GM20431 (cell line): Measurements from ENCODE around the gene EDN3.

Experiments used
- in situ Hi-C: fragments of 300-500 bp; cut with MseI, MboI; formaldehyde crosslinking; loops from one replicate; pipeline ENCODE4 v1.15.0; 2020; ENCODE audit warnings: low sequenced_read_pairs; ENCODE audit not compliant: unreplicated experiment

EDN3 gene

GRCh38 chr20:59300333-59301081 lies at the start of gene EDN3:
Gene EDN3, plus strand, starts transcription at chr20:59300611. Its CDS starts 202 bp downstream, at chr20:59300813.
- in situ Hi-C loops, result no loop called here

GRCh38 chr20:59253325-59253724 lies 47.1 kb upstream of the EDN3 start:
- in situ Hi-C loops, result no loop called here

GRCh38 chr20:59253779-59254319 lies 46.6 kb upstream of the EDN3 start:
- in situ Hi-C loops, result no loop called here

GRCh38 chr20:59255256-59255655 lies 45.2 kb upstream of the EDN3 start:
- in situ Hi-C loops, result no loop called here

GRCh38 chr20:59258221-59258621 lies 42.2 kb upstream of the EDN3 start:
- in situ Hi-C loops, result no loop called here

- in situ Hi-C loops, result no loop called here
These were observed 40.5 kb upstream of the EDN3 start for GRCh38 chr20:59259946-59260345.

GRCh38 chr20:59265298-59265697 lies 35.1 kb upstream of the EDN3 start:
- in situ Hi-C loops, result no loop called here

- in situ Hi-C loops, result no loop called here
These were observed 31.5 kb upstream of the EDN3 start for GRCh38 chr20:59268870-59269269.

GRCh38 chr20:59269411-59270025 lies 30.9 kb upstream of the EDN3 start:
- in situ Hi-C loops, result no loop called here

- in situ Hi-C loops, result no loop called here
These were observed 30.0 kb upstream of the EDN3 start for GRCh38 chr20:59270380-59270779.

- in situ Hi-C loops, result no loop called here
These were observed 26.6 kb upstream of the EDN3 start for GRCh38 chr20:59273739-59274357.

GRCh38 chr20:59276938-59277337 lies 23.5 kb upstream of the EDN3 start:
- in situ Hi-C loops, result no loop called here

- in situ Hi-C loops, result no loop called here
These were observed 15.9 kb upstream of the EDN3 start for GRCh38 chr20:59284470-59284869.

- in situ Hi-C loops, result no loop called here
These were observed 10.4 kb upstream of the EDN3 start for GRCh38 chr20:59289994-59290393.

- in situ Hi-C loops, result no loop called here
These were observed 8.5 kb upstream of the EDN3 start for GRCh38 chr20:59291740-59292383.

GRCh38 chr20:59295531-59295930 lies 4.9 kb upstream of the EDN3 start:
- in situ Hi-C loops, result no loop called here

- in situ Hi-C loops, result no loop called here
These were observed 2.7 kb upstream of the EDN3 start for GRCh38 chr20:59297686-59298085.

GRCh38 chr20:59299945-59300332 lies 472 bp upstream of the EDN3 start:
- in situ Hi-C loops, result no loop called here

- in situ Hi-C loops, result no loop called here
These were observed 1.1 kb downstream of the EDN3 start for GRCh38 chr20:59301343-59302007.
